GM23248 (cell line): ENCODE results near the gene DNAH14. TPM values are rescaled to one million over a fixed set of nuclear protein-coding genes. Genes with fewer than 3 reads are reported as not detected.
"Not testable (repeated sequence)": the region's sequence is repeated elsewhere in the genome, so short reads cannot be mapped to it uniquely, and the experiment has no call there.

Source experiments
- DNase-seq: peaks from one replicate; pipeline ENCODE4 v3.0.0-alpha.2; 2015
- H2AFZ ChIP-seq: fragments of 200-600 bp; sonication (generic); 2 replicates; pipeline ENCODE4 v1.6.1; 2016; ENCODE audit warnings: antibody characterized with exemption
- H3F3A ChIP-seq: fragments of 200-600 bp; sonication (generic); 2 replicates; pipeline ENCODE4 v1.6.1; 2016; ENCODE audit warnings: mild to moderate bottlenecking, antibody characterized with exemption, mixed run types; ENCODE audit not compliant: insufficient read depth
- H3K27ac ChIP-seq: fragments of 200-600 bp; sonication (generic); 2 replicates; pipeline ENCODE4 v1.5.1; 2016; ENCODE audit warnings: mild to moderate bottlenecking
- H3K27me3 ChIP-seq: fragments of 200-600 bp; sonication (generic); replicated peaks from 2 replicates; pipeline ENCODE4 v1.6.1; 2016; ENCODE audit warnings: mild to moderate bottlenecking; ENCODE audit not compliant: insufficient read depth
- H3K36me3 ChIP-seq: fragments of 200-600 bp; sonication (generic); 2 replicates; pipeline ENCODE4 v1.6.1; 2016; ENCODE audit warnings: low read depth, mild to moderate bottlenecking
- H3K4me1 ChIP-seq: fragments of 200-600 bp; sonication (generic); 2 replicates; pipeline ENCODE4 v1.6.1; 2016; ENCODE audit warnings: mild to moderate bottlenecking; ENCODE audit not compliant: insufficient read depth
- H3K4me2 ChIP-seq: fragments of 200-600 bp; sonication (generic); one replicate; pipeline ENCODE4 v1.6.1; 2016; ENCODE audit warnings: mild to moderate bottlenecking; ENCODE audit not compliant: unreplicated experiment
- H3K4me3 ChIP-seq: fragments of 200-600 bp; sonication (generic); 2 replicates; pipeline ENCODE4 v1.5.1; 2016; ENCODE audit warnings: mild to moderate bottlenecking
- H3K79me2 ChIP-seq: fragments of 200-600 bp; sonication (generic); 2 replicates; pipeline ENCODE4 v1.6.1; 2016; ENCODE audit warnings: mild to moderate bottlenecking; ENCODE audit not compliant: insufficient read depth
- H3K9ac ChIP-seq: fragments of 200-600 bp; sonication (generic); 2 replicates; pipeline ENCODE4 v1.6.1; 2016; ENCODE audit warnings: mild to moderate bottlenecking
- H3K9me2 ChIP-seq: fragments of 200-600 bp; sonication (generic); 2 replicates; pipeline ENCODE4 v1.6.1; 2016; ENCODE audit warnings: mixed run types, mild to moderate bottlenecking, moderate library complexity; ENCODE audit not compliant: insufficient read depth
- H3K9me3 ChIP-seq: fragments of 200-600 bp; sonication (generic); one replicate; pipeline ENCODE4 v1.6.1; 2017; ENCODE audit warnings: low read depth
- H4K20me1 ChIP-seq: fragments of 200-600 bp; sonication (generic); 2 replicates; pipeline ENCODE4 v1.6.0; 2016; ENCODE audit not compliant: insufficient read depth
- EZH2 ChIP-seq: fragments of 200-600 bp; sonication (generic); IDR thresholded peaks from 2 replicates; pipeline ENCODE4 v1.6.1; 2018; ENCODE audit warnings: antibody characterized with exemption, mild to moderate bottlenecking; ENCODE audit not compliant: insufficient read depth, poor library complexity, severe bottlenecking
- EZH2phosphoT487 ChIP-seq: fragments of 200-600 bp; sonication (generic); IDR thresholded peaks from 2 replicates; pipeline ENCODE4 v1.6.1; 2018; ENCODE audit warnings: antibody characterized with exemption, moderate library complexity, mild to moderate bottlenecking, low read depth; ENCODE audit not compliant: insufficient read depth
- WGBS, 2 experiments: methylation state at CpG; one replicate each; pipeline ENCODE4 v1.1.6; 2015 to 2017; ENCODE audit warnings: low lambda C conversion rate in 2 of 2, low coverage in 1 of 2; ENCODE audit errors: missing lambda C conversion rate in 2 of 2; 5-methylcytosine and 5-hydroxymethylcytosine counted together
- in situ Hi-C: fragments of 300-500 bp; cut with MboI; formaldehyde crosslinking; loops from 2 replicates; pipeline ENCODE4 v1.15.0; 2020
- polyA plus RNA-seq: library from polyadenylated mRNA; unstranded; fragments of >200 nt; fragmentation: Nextera tagmentation; extraction: Ambion mirVana; gene quantifications from 2 replicates; pipeline ENCODE4 v1.2.1, GENCODE V29; 2016
- total RNA-seq: library from RNA; depleted of rRNA; stranded (reverse); fragments of >200 nt; shearing (Covaris generic); gene quantifications from 2 replicates; pipeline ENCODE4 v1.2.3, GENCODE V29; 2014

DNAH14 gene
- total and polyA plus RNA-seq, 2 experiments from 2014 or later = 9.9 to 20.8 TPM

- no peaks in the 10 kb centered on the region for H3K36me3 ChIP-seq
- H4K20me1 ChIP-seq = no peaks in the 10 kb centered on the region
- H3K9ac ChIP-seq = no peak overlapping the region
- H3K4me3 ChIP-seq = no peak overlapping the region
- no peaks in the 10 kb centered on the region for H3K9me2 ChIP-seq
- WGBS, 2 experiments = 69 to 78% methylated on average over 1 of the region's 1 CpG
- in situ Hi-C loops = no loop called here
- no peaks in the 10 kb centered on the region for H3K4me1 ChIP-seq
- H3K9me3 ChIP-seq = no peaks in the 10 kb centered on the region
- no peaks in the 10 kb centered on the region for H3K79me2 ChIP-seq
- no peak overlapping the region for H3K4me2 ChIP-seq
- no peaks in the 10 kb centered on the region for H3F3A ChIP-seq
- no peaks in the 10 kb centered on the region for H3K27me3 ChIP-seq
- no peak overlapping the region for H2AFZ ChIP-seq
- DNase-seq = no peak
- no peak for TF ChIP-seq EZH2
- TF ChIP-seq EZH2phosphoT487 = no peak
- no peak overlapping the region for H3K27ac ChIP-seq
Measured at GRCh38 chr1:225182716-225183115, 253.2 kb downstream of the DNAH14 start.

- Histone ChIP-seq H3K9me3 (no peaks in the 10 kb centered on the region), H3K9ac (no peak overlapping the region), H4K20me1 (no peaks in the 10 kb centered on the region), H3F3A (no peaks in the 10 kb centered on the region), H3K4me1 (no peaks in the 10 kb centered on the region), H3K4me2 (no peak overlapping the region), H3K9me2 (no peaks in the 10 kb centered on the region), H3K36me3 (no peaks in the 10 kb centered on the region), H2AFZ (no peak overlapping the region), H3K27ac (no peak overlapping the region), H3K4me3 (no peak overlapping the region), H3K79me2 (no peaks in the 10 kb centered on the region), H3K27me3 (no peaks in the 10 kb centered on the region)
- DNase-seq = no peak
- in situ Hi-C loops = no loop called here
- TF ChIP-seq EZH2phosphoT487 (no peak), EZH2 (no peak)
Measured at GRCh38 chr1:225191199-225191753, 261.8 kb downstream of the DNAH14 start.

GRCh38 chr1:225201447-225201846, 272.0 kb downstream of the DNAH14 start:
- no peaks in the 10 kb centered on the region for H3K79me2 ChIP-seq

GRCh38 chr1:225207791-225208190, 278.3 kb downstream of the DNAH14 start:
- no peak for DNase-seq
- H3K9me2 ChIP-seq = no peaks in the 10 kb centered on the region

More at GRCh38 chr1:225201447-225201846, 272.0 kb downstream of the DNAH14 start:
- Histone ChIP-seq H3K4me1 (no peaks in the 10 kb centered on the region), H3K9ac (no peak overlapping the region), H4K20me1 (no peaks in the 10 kb centered on the region), H2AFZ (no peak overlapping the region), H3K27ac (no peak overlapping the region), H3K4me2 (no peak overlapping the region), H3K9me3 (no peaks in the 10 kb centered on the region), H3K9me2 (no peaks in the 10 kb centered on the region), H3K36me3 (no peaks in the 10 kb centered on the region), H3F3A (no peaks in the 10 kb centered on the region), H3K4me3 (no peak overlapping the region), H3K27me3 (no peaks in the 10 kb centered on the region)
- 62 to 67% methylated on average over 3 of the region's 3 CpGs for WGBS, 2 experiments
- no peak for DNase-seq
- in situ Hi-C loops = no loop called here
- no peak for TF ChIP-seq EZH2phosphoT487
- TF ChIP-seq EZH2 = no peak

GRCh38 chr1:225209153-225209552, 279.7 kb downstream of the DNAH14 start:
- Histone ChIP-seq H3K9ac (no peak overlapping the region), H3K36me3 (no peaks in the 10 kb centered on the region), H3K9me3 (no peaks in the 10 kb centered on the region), H3F3A (no peaks in the 10 kb centered on the region), H3K27me3 (no peaks in the 10 kb centered on the region), H2AFZ (no peak overlapping the region), H3K9me2 (no peaks in the 10 kb centered on the region), H4K20me1 (no peaks in the 10 kb centered on the region), H3K79me2 (no peaks in the 10 kb centered on the region), H3K4me3 (no peak overlapping the region), H3K27ac (no peak overlapping the region), H3K4me1 (no peaks in the 10 kb centered on the region), H3K4me2 (no peak overlapping the region)
- TF ChIP-seq EZH2 (no peak), EZH2phosphoT487 (no peak)
- no peak for DNase-seq
- in situ Hi-C loops = no loop called here

More at GRCh38 chr1:225207791-225208190, 278.3 kb downstream of the DNAH14 start:
- Histone ChIP-seq H4K20me1 (no peaks in the 10 kb centered on the region), H3K79me2 (no peaks in the 10 kb centered on the region), H3K36me3 (no peaks in the 10 kb centered on the region), H2AFZ (no peak overlapping the region), H3K4me2 (no peak overlapping the region), H3K27me3 (no peaks in the 10 kb centered on the region), H3K4me1 (no peaks in the 10 kb centered on the region), H3K9ac (no peak overlapping the region), H3F3A (no peaks in the 10 kb centered on the region), H3K27ac (no peak overlapping the region), H3K4me3 (no peak overlapping the region), H3K9me3 (no peaks in the 10 kb centered on the region)
- 31 to 49% methylated on average over 2 of the region's 2 CpGs for WGBS, 2 experiments
- in situ Hi-C loops = no loop called here
- TF ChIP-seq EZH2 (no peak), EZH2phosphoT487 (no peak)

- H3K4me2 ChIP-seq, H4K20me1 ChIP-seq, H3F3A ChIP-seq, H3K27ac ChIP-seq, H3K36me3 ChIP-seq, in situ Hi-C loops, H3K9ac ChIP-seq, DNase-seq, H3K9me3 ChIP-seq, H3K79me2 ChIP-seq, H3K9me2 ChIP-seq, H3K27me3 ChIP-seq, H3K4me1 ChIP-seq, H3K4me3 ChIP-seq, H2AFZ ChIP-seq: not testable (repeated sequence)
- WGBS, 2 experiments = 30 to 33% methylated on average over 3 of the region's 3 CpGs
Measured at GRCh38 chr1:225210180-225210579, 280.7 kb downstream of the DNAH14 start.

GRCh38 chr1:225211694-225212442, 282.4 kb downstream of the DNAH14 start:
- H3K36me3 ChIP-seq, H3K79me2 ChIP-seq, H3K27me3 ChIP-seq, H3K4me3 ChIP-seq, H3K4me2 ChIP-seq, H3F3A ChIP-seq, H4K20me1 ChIP-seq, in situ Hi-C loops, H3K9ac ChIP-seq, H3K9me2 ChIP-seq, H2AFZ ChIP-seq, H3K4me1 ChIP-seq, H3K9me3 ChIP-seq, DNase-seq, H3K27ac ChIP-seq: not testable (repeated sequence)
- WGBS, 2 experiments = 80 to 83% methylated on average over 5 of the region's 5 CpGs
